ENCODE data around the gene COG4. TPM values are rescaled to one million over a fixed set of nuclear protein-coding genes. Genes with fewer than 3 reads are reported as not detected.
A peak's percentile ranks its signal among the peaks of the same experiment; 100 is the strongest.

Gene COG4
- total RNA-seq, 1 donor from 2014 or later: 45.3 TPM

- no peak for FAIRE-seq
- TF ChIP-seq CTCF (IDR thresholded peaks at IDR 0.05; ENCODE audit: insufficient read depth, low read length, severe bottlenecking): no peak
- Histone ChIP-seq H3K27me3 (ENCODE audit: control insufficient read depth, insufficient read depth, low read length) (no peaks in the 10 kb centered on the region), H3K4me3 (ENCODE audit: low read depth, low read length) (no peak overlapping the region), H3K36me3 (ENCODE audit: control insufficient read depth, insufficient read depth, low read length) (peaks cover 8% of the 10 kb centered on the region)
- no peak for DNase-seq (ENCODE audit: low read depth)
Measured at GRCh38 chr16:70465999-70466804, 57.2 kb downstream of the COG4 start.

- TF ChIP-seq CTCF (IDR thresholded peaks at IDR 0.05; ENCODE audit: insufficient read depth, low read length, severe bottlenecking): no peak
- DNase-seq (ENCODE audit: low read depth): no peak
- Histone ChIP-seq H3K27me3 (ENCODE audit: control insufficient read depth, insufficient read depth, low read length) (no peaks in the 10 kb centered on the region), H3K4me3 (ENCODE audit: low read depth, low read length) (no peak overlapping the region), H3K36me3 (ENCODE audit: control insufficient read depth, insufficient read depth, low read length) (peaks cover 7% of the 10 kb centered on the region)
- no peak for FAIRE-seq
Measured at GRCh38 chr16:70463235-70463634, 60.1 kb downstream of the COG4 start.

- FAIRE-seq: no peak
- DNase-seq (ENCODE audit: low read depth): peak; percentile 41
- H3K36me3 ChIP-seq (ENCODE audit: control insufficient read depth, insufficient read depth, low read length): peaks cover 7% of the 10 kb centered on the region
- no peak overlapping the region for H3K4me3 ChIP-seq (ENCODE audit: low read depth, low read length)
- TF ChIP-seq CTCF (IDR thresholded peaks at IDR 0.05; ENCODE audit: insufficient read depth, low read length, severe bottlenecking): no peak
- H3K27me3 ChIP-seq (ENCODE audit: control insufficient read depth, insufficient read depth, low read length): no peaks in the 10 kb centered on the region
Measured at GRCh38 chr16:70460737-70461261, 62.6 kb downstream of the COG4 start.

- Histone ChIP-seq H3K4me3 (ENCODE audit: low read depth, low read length) (no peak overlapping the region), H3K36me3 (ENCODE audit: control insufficient read depth, insufficient read depth, low read length) (no peaks in the 10 kb centered on the region), H3K27me3 (ENCODE audit: control insufficient read depth, insufficient read depth, low read length) (no peaks in the 10 kb centered on the region)
- TF ChIP-seq CTCF (IDR thresholded peaks at IDR 0.05; ENCODE audit: insufficient read depth, low read length, severe bottlenecking): no peak
- no peak for DNase-seq (ENCODE audit: low read depth)
- no peak for FAIRE-seq
Measured at GRCh38 chr16:70457446-70458166, 65.7 kb downstream of the COG4 start.

GRCh38 chr16:70455910-70456309, 67.4 kb downstream of the COG4 start:
- no peak for TF ChIP-seq CTCF (IDR thresholded peaks at IDR 0.05; ENCODE audit: insufficient read depth, low read length, severe bottlenecking)
- no peak overlapping the region for H3K4me3 ChIP-seq (ENCODE audit: low read depth, low read length)
- no peak for FAIRE-seq

More at GRCh38 chr16:70455910-70456309, 67.4 kb downstream of the COG4 start:
- Histone ChIP-seq H3K27me3 (ENCODE audit: control insufficient read depth, insufficient read depth, low read length) (no peaks in the 10 kb centered on the region), H3K36me3 (ENCODE audit: control insufficient read depth, insufficient read depth, low read length) (no peaks in the 10 kb centered on the region)
- DNase-seq (ENCODE audit: low read depth): no peak
